SK-N-SH treated with all-trans-retinoic acid at 6 μM for 48 hours (cell line): Measurements from ENCODE around the gene GJB4.

Source experiments
- ATAC-seq: fragments of 200-7000 bp; cut with Tn5 transposase; 3 replicates; pipeline ENCODE4 v1.9.1; 2020; ENCODE audit warnings: mild to moderate bottlenecking, moderate library complexity
- ARNTL ChIP-seq: fragments of 450-650 bp; formaldehyde crosslinking; IDR thresholded peaks from 2 replicates; pipeline ENCODE4 v1.5.0; 2020; ENCODE audit warnings: low read depth, mild to moderate bottlenecking, moderate library complexity, borderline replicate concordance
- BACH2 ChIP-seq: fragments of 250-450 bp; sonication (Bioruptor Pico); IDR thresholded peaks from 2 replicates; pipeline ENCODE4 v1.9.0; 2021; ENCODE audit warnings: mild to moderate bottlenecking, borderline replicate concordance
- CREB5 ChIP-seq: fragments of 250-450 bp; sonication (Bioruptor Pico); IDR thresholded peaks from 2 replicates; pipeline ENCODE4 v1.5.1; 2020; ENCODE audit warnings: low read depth, mild to moderate bottlenecking, moderate library complexity
- CSDC2 ChIP-seq: fragments of 250-450 bp; sonication (Bioruptor Pico); IDR thresholded peaks from 2 replicates; pipeline ENCODE4 v1.5.0; 2020; ENCODE audit warnings: mild to moderate bottlenecking, moderate library complexity
- CSRNP3 ChIP-seq: fragments of 250-450 bp; sonication (Bioruptor Pico); IDR thresholded peaks from 2 replicates; pipeline ENCODE4 v1.5.1; 2021; ENCODE audit warnings: mild to moderate bottlenecking, moderate library complexity
- ESRRG ChIP-seq: fragments of 250-450 bp; sonication (Bioruptor Pico); IDR thresholded peaks from 2 replicates; pipeline ENCODE4 v1.6.1; 2021; ENCODE audit warnings: mild to moderate bottlenecking
- ISL1 ChIP-seq: fragments of 250-450 bp; sonication (Bioruptor Pico); IDR thresholded peaks from 2 replicates; pipeline ENCODE4 v2.1.2; 2022; ENCODE audit warnings: mild to moderate bottlenecking, moderate library complexity
- OSR1 ChIP-seq: fragments of 250-450 bp; sonication (Bioruptor Pico); IDR thresholded peaks from 2 replicates; pipeline ENCODE4 v1.8.0; 2022; ENCODE audit warnings: moderate library complexity, mild to moderate bottlenecking, inconsistent platforms
- PATZ1 ChIP-seq: fragments of 250-450 bp; sonication (Bioruptor Pico); IDR thresholded peaks from 2 replicates; pipeline ENCODE4 v1.8.0; 2020; ENCODE audit warnings: mild to moderate bottlenecking, moderate library complexity, borderline replicate concordance
- POU6F1 ChIP-seq: fragments of 250-450 bp; sonication (Bioruptor Pico); IDR thresholded peaks from 2 replicates; pipeline ENCODE4 v1.8.0; 2021; ENCODE audit warnings: low read depth, mild to moderate bottlenecking, moderate library complexity, borderline replicate concordance
- TCF4 ChIP-seq: fragments of 250-450 bp; sonication (Bioruptor Pico); IDR thresholded peaks from 2 replicates; pipeline ENCODE4 v1.8.0; 2021; ENCODE audit warnings: mild to moderate bottlenecking, moderate library complexity, borderline replicate concordance
- TOX ChIP-seq: fragments of 250-450 bp; sonication (Bioruptor Pico); IDR thresholded peaks from 2 replicates; pipeline ENCODE4 v1.8.0; 2021; ENCODE audit warnings: mild to moderate bottlenecking, moderate library complexity, borderline replicate concordance
- TSHZ2 ChIP-seq: fragments of 250-450 bp; sonication (Bioruptor Pico); IDR thresholded peaks from 2 replicates; pipeline ENCODE4 v1.5.0; 2020; ENCODE audit warnings: mild to moderate bottlenecking, moderate library complexity
- ZC3H10 ChIP-seq: fragments of 250-450 bp; sonication (Bioruptor Pico); IDR thresholded peaks from 2 replicates; pipeline ENCODE4 v1.5.1; 2021; ENCODE audit warnings: mild to moderate bottlenecking, moderate library complexity
- ZFP3 ChIP-seq: fragments of 250-450 bp; sonication (Bioruptor Pico); IDR thresholded peaks from 2 replicates; pipeline ENCODE4 v1.5.0; 2020; ENCODE audit warnings: mild to moderate bottlenecking, moderate library complexity
- ZFP30 ChIP-seq: fragments of 450-650 bp; formaldehyde crosslinking; IDR thresholded peaks from 2 replicates; pipeline ENCODE4 v1.5.0; 2022; ENCODE audit warnings: mild to moderate bottlenecking, moderate library complexity
- ZNF565 ChIP-seq: fragments of 450-650 bp; formaldehyde crosslinking; conservative IDR thresholded peaks from 2 replicates; pipeline ENCODE4 v1.5.0; 2020; ENCODE audit warnings: low read depth, mild to moderate bottlenecking, moderate library complexity
- ZNF70 ChIP-seq: fragments of 450-650 bp; formaldehyde crosslinking; IDR thresholded peaks from 2 replicates; pipeline ENCODE4 v1.5.0; 2020; ENCODE audit warnings: mild to moderate bottlenecking, moderate library complexity

Gene GJB4

GRCh38 chr1:34758751-34759150 is 789 bp upstream of the GJB4 start:
- ATAC-seq = no peak
- no peak for TF ChIP-seq TSHZ2 (CRISPR knock-in tag)
- no peak for TF ChIP-seq ARNTL (CRISPR knock-in tag)
- no peak for TF ChIP-seq ESRRG (CRISPR knock-in tag)
- no peak for TF ChIP-seq CSRNP3 (CRISPR knock-in tag)
- no peak for TF ChIP-seq CSDC2 (CRISPR knock-in tag)
- TF ChIP-seq TOX (CRISPR knock-in tag) = no peak
- no peak for TF ChIP-seq ISL1 (CRISPR knock-in tag)
- TF ChIP-seq ZFP30 = no peak
- no peak for TF ChIP-seq BACH2 (CRISPR knock-in tag)
- TF ChIP-seq CREB5 (CRISPR knock-in tag) = no peak
- no peak for TF ChIP-seq ZC3H10 (CRISPR knock-in tag)
- TF ChIP-seq OSR1 = no peak
- TF ChIP-seq TCF4 (CRISPR knock-in tag) = no peak
- no peak for TF ChIP-seq ZFP3 (CRISPR knock-in tag)
- no peak for TF ChIP-seq PATZ1 (CRISPR knock-in tag)
- no peak for TF ChIP-seq POU6F1
- TF ChIP-seq ZNF70 (CRISPR knock-in tag) = no peak

- no peak for ATAC-seq
- no peak for TF ChIP-seq OSR1
- TF ChIP-seq CSRNP3 (CRISPR knock-in tag) = no peak
- no peak for TF ChIP-seq ZNF70 (CRISPR knock-in tag)
- no peak for TF ChIP-seq POU6F1
- TF ChIP-seq ZFP3 (CRISPR knock-in tag) = no peak
- TF ChIP-seq ZNF565 (CRISPR knock-in tag) = no peak
- no peak for TF ChIP-seq TCF4 (CRISPR knock-in tag)
- no peak for TF ChIP-seq ARNTL (CRISPR knock-in tag)
- TF ChIP-seq BACH2 (CRISPR knock-in tag) = no peak
Observed at GRCh38 chr1:34761176-34761761, 1.7 kb downstream of the GJB4 start.
